ENCODE data around the gene CES5A.

The CES5A gene

DNA sequence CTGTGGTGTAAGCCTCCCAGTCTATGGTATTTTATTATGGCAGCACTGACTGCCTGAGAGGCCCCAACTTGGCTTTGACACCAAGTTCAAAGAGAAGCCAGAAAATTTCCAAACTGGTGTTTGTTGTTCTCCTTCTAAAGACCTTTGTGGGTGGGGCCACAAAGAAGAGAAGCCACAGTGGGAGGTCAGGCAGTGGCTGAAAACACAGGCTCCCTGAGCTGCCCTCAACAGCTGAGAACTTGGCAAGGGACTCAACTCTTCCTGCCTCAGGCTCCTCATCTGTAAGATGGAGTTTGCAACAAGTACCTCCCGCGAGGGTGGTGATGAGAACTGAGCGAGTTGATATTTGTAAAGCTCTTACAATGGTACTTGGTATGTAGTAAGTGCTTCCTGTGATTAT lies 18.2 kb downstream of the CES5A start:
- in situ Hi-C loops (cut with HindIII; ENCODE audit: low pct_ligation_motif_present, low sequenced_read_pairs), result no loop called here
- Histone ChIP-seq H3K27ac (no peak overlapping the region), H3K36me3 (replicated peaks) (no peaks in the 10 kb centered on the region), H3K4me3 (ENCODE audit: low read depth, low read length) (no peak overlapping the region), H3K27me3 (replicated peaks) (no peaks in the 10 kb centered on the region)
- TF ChIP-seq, protein P1, sequence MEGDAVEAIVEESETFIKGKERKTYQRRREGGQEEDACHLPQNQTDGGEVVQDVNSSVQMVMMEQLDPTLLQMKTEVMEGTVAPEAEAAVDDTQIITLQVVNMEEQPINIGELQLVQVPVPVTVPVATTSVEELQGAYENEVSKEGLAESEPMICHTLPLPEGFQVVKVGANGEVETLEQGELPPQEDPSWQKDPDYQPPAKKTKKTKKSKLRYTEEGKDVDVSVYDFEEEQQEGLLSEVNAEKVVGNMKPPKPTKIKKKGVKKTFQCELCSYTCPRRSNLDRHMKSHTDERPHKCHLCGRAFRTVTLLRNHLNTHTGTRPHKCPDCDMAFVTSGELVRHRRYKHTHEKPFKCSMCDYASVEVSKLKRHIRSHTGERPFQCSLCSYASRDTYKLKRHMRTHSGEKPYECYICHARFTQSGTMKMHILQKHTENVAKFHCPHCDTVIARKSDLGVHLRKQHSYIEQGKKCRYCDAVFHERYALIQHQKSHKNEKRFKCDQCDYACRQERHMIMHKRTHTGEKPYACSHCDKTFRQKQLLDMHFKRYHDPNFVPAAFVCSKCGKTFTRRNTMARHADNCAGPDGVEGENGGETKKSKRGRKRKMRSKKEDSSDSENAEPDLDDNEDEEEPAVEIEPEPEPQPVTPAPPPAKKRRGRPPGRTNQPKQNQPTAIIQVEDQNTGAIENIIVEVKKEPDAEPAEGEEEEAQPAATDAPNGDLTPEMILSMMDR (IDR thresholded peaks at IDR 0.05; ENCODE audit: low read depth, low read length, missing control alignments), result no peak
- DNase-seq, result no peak

DNA sequence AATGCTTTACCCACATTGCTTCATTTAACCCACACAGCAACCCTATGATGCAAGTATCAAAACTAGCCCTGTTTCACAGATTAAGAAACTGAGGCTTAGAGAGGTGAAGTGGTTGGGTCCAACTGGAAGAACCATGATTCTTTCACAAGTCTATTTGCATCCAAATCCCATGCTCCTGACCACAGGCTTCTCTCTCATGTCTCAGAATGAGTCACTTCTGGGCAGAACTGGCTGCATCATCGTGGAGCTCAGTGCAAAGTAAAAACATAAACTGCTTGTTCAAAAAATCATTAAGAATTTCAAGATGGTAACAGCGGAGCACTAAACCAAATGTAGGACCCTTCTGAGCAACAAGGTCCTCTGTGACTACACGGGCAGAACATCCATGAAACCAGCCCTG lies 22.1 kb downstream of the CES5A start:
- TF ChIP-seq, protein P1 (IDR thresholded peaks at IDR 0.05; ENCODE audit: low read depth, low read length, missing control alignments), result no peak
- no peak for DNase-seq
- H3K27me3 ChIP-seq (replicated peaks), result no peaks in the 10 kb centered on the region
- H3K4me3 ChIP-seq (ENCODE audit: low read depth, low read length), result no peak overlapping the region
- no peaks in the 10 kb centered on the region for H3K36me3 ChIP-seq (replicated peaks)
- in situ Hi-C loops (cut with HindIII; ENCODE audit: low pct_ligation_motif_present, low sequenced_read_pairs), result no loop called here
- no peak overlapping the region for H3K27ac ChIP-seq

DNA sequence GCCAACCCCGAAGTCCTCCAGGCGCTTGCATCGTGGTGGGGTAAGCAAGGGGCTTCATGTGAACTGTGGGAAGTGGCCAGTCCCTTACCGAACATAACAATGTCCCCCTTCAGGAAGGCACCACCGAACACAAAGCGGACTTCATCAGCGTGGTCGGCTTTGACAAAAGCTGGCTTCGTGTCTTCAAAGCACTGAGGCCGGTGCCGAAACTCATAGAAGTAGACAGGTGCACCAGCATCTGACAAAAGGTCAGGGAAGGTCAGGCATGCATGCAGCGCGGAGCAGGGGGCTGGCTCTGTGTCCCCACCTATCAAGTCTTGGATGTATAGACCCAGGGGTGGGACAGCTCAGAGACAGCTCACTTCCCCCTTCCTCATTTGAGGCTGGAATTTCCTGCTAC lies 25.6 kb downstream of the CES5A start:
- Histone ChIP-seq H3K4me3 (ENCODE audit: low read depth, low read length) (no peak overlapping the region), H3K27me3 (replicated peaks) (no peaks in the 10 kb centered on the region), H3K36me3 (replicated peaks) (no peaks in the 10 kb centered on the region), H3K27ac (no peak overlapping the region)
- DNase-seq, result no peak
- in situ Hi-C loops (cut with HindIII; ENCODE audit: low pct_ligation_motif_present, low sequenced_read_pairs), result loop anchor here (25.0 kb wide), 1 partner anchor 412 kb away; no protein-coding TSS in a partner anchor
- TF ChIP-seq, protein P1 (IDR thresholded peaks at IDR 0.05; ENCODE audit: low read depth, low read length, missing control alignments), result no peak

DNA sequence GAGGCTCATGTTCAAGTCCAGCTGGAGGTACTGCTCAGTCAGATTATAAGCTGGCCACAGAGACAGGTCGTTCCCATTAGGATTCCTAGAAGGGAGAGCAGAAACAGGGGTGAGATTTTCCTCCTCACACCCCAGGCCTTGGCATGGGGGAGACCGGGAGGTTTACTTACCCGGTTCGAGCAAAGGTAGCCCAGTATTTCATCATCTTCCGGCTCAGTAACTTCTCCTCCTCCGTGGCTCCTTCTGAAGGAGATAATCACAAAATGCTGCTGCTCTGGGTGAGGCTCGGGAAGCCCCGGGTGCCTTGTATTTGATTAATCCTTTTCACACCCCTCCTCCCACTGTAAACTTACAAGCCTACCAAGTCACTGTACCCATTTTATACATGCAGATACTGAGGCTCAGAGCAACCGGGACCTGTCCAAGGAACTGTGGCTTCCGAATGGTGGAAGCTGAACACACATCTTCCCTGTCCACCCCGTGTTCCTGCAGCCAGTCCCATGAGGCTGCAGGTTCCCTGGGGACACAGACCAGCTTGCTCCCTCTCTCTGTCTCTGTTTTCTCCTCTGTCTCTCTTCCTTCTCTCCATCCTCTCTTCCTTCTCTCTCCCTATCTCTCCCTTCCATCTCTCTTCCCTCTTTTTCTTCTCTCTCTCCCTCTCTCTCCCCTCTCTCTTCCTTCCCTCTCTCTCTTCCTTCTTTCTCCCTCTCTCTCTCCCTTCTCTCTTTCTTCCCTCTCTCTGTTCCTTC lies 28.4 kb downstream of the CES5A start:
- no peak overlapping the region for H3K4me3 ChIP-seq (ENCODE audit: low read depth, low read length)
- H3K27ac ChIP-seq, result no peak overlapping the region
- no peak for DNase-seq
- in situ Hi-C loops (cut with HindIII; ENCODE audit: low pct_ligation_motif_present, low sequenced_read_pairs), result loop anchor here (25.0 kb wide), 1 partner anchor 409 kb away; no protein-coding TSS in a partner anchor
- TF ChIP-seq, protein P1 (IDR thresholded peaks at IDR 0.05; ENCODE audit: low read depth, low read length, missing control alignments), result no peak
- no peaks in the 10 kb centered on the region for H3K27me3 ChIP-seq (replicated peaks)
- no peaks in the 10 kb centered on the region for H3K36me3 ChIP-seq (replicated peaks)

DNA sequence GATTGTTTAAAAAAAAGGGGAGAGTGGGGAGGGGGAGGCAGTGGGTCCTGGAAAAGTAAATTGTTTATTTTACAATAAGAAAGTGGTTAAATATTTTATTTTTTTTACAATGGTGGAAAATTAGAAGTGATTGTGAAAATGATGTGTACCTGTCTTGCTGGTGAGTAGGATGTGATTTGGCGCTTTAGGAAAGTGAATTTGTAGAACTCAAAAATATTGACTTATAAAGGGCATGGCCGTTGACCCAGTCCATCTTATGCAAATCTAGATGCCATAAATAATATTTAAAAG lies 32.1 kb downstream of the CES5A start:
- Histone ChIP-seq H3K27me3 (replicated peaks) (no peaks in the 10 kb centered on the region), H3K36me3 (replicated peaks) (no peaks in the 10 kb centered on the region), H3K27ac (no peak overlapping the region), H3K4me3 (ENCODE audit: low read depth, low read length) (no peak overlapping the region)
- no peak for DNase-seq
- TF ChIP-seq, protein P1 (IDR thresholded peaks at IDR 0.05; ENCODE audit: low read depth, low read length, missing control alignments), result no peak
- in situ Hi-C loops (cut with HindIII; ENCODE audit: low pct_ligation_motif_present, low sequenced_read_pairs), result loop anchor here (25.0 kb wide), 1 partner anchor 406 kb away; no protein-coding TSS in a partner anchor
